Activated CD4-positive, alpha-beta T cell treated with anti-CD3 and anti-CD28 coated beads, Interleukin-2, amount 10 ng/mL, durations not matched to agents 7 days and 5 days (primary cell): ENCODE results near the gene MICALL2. TPM values are rescaled to one million over a fixed set of nuclear protein-coding genes. Genes with fewer than 3 reads are reported as not detected.

Experiments
- CTCF ChIA-PET: fragments of 350-600 bp; sonication (Branson Sonifier 250); formaldehyde crosslinking; loops from one replicate; lab custom pipeline; 2021; ENCODE audit warnings: antibody characterized with exemption; lab: Charles Lee
- POLR2A ChIA-PET: fragments of 350-600 bp; sonication (Branson Sonifier 250); formaldehyde crosslinking; loops from one replicate; lab custom pipeline; 2021; ENCODE audit warnings: antibody characterized with exemption; lab: Charles Lee
- DNase-seq: peaks from one replicate; pipeline ENCODE4 v3.0.0-alpha.2; 2020
- H3K27ac Mint-ChIP-seq: one replicate; pipeline ENCODE4 v1.8.0; 2021; ENCODE audit warnings: mild to moderate bottlenecking, moderate library complexity, mixed read lengths
- H3K27me3 Mint-ChIP-seq: one replicate; pipeline ENCODE4 v1.8.0; 2021; ENCODE audit warnings: mixed read lengths
- H3K36me3 Mint-ChIP-seq: one replicate; pipeline ENCODE4 v1.8.0; 2021; ENCODE audit warnings: low read depth, mixed read lengths
- H3K4me1 Mint-ChIP-seq: one replicate; pipeline ENCODE4 v1.8.0; 2021; ENCODE audit warnings: mixed read lengths
- H3K4me3 Mint-ChIP-seq: one replicate; pipeline ENCODE4 v1.8.0; 2021; ENCODE audit warnings: mild to moderate bottlenecking, moderate library complexity, mixed read lengths
- H3K9me3 Mint-ChIP-seq: one replicate; pipeline ENCODE4 v1.8.0; 2021; ENCODE audit warnings: mixed read lengths
- total RNA-seq, 2 experiments: library from RNA; stranded (reverse); gene quantifications; one replicate each; pipeline ENCODE4 v1.2.3, GENCODE V29; 2021

MICALL2 gene
- total RNA-seq, 2 experiments from 2014 or later: 2.1 to 2.7 TPM

DNA sequence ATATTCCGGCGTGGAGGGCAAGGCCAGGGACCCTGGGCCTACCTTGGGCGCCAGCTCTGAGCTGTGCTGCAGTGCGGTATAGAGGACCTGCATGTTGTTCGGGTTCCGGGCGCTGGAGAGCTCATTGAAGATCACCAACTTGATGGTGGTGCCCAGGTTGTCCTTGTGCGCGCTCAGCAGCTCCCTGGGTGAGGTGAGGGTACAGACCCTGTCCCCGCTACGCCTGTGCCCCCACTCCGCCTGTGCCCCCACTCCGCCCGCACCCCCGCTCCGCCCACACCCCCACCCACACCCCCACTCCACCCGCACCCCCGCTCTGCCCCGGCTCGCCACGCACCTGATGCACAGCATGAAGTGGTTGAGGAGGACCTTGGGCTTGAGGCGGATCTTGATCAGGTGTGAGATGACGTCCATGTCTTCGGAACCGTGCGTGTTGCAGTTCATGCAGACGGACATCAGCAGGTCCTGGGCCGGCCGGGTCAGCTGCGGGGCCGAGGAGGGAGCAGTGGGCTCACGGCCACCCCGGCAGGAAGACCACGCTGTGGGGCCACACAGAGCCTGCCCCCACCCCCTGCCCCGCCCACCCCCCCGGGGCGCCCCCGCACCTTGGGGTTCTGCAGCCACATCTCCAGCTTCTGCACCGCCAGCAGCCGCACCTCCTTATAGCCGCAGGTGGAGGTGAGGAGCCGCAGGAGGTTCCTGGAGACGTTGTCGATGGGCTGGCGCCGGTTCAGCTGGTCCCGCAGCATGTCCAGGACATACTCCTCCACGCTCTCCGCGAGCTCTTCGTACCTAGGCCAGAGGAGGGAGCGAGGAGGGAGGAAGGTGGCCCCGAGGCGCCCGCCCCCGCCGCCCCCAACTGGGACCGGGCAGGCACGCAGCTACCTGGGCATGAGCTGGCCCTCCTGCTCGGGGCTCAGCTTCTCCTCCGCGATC, 39.4 kb upstream of the MICALL2 start:
- H3K4me1 Mint-ChIP-seq: peaks cover 24% of the 10 kb centered on the region
- no peaks in the 10 kb centered on the region for H3K9me3 Mint-ChIP-seq
- H3K27ac Mint-ChIP-seq: no peak overlapping the region
- H3K27me3 Mint-ChIP-seq: no peaks in the 10 kb centered on the region
- no peak overlapping the region for H3K4me3 Mint-ChIP-seq
- DNase-seq: no peak
- ChIA-PET POLR2A (no interaction called here), CTCF (interaction anchor here (0.9 to 1.7 kb wide), 3 partner anchors 13 to 24 kb away, joined by 3 to 5 read pairs (median 4); no protein-coding TSS in a partner anchor)
- peaks cover 20% of the 10 kb centered on the region for H3K36me3 Mint-ChIP-seq

DNA sequence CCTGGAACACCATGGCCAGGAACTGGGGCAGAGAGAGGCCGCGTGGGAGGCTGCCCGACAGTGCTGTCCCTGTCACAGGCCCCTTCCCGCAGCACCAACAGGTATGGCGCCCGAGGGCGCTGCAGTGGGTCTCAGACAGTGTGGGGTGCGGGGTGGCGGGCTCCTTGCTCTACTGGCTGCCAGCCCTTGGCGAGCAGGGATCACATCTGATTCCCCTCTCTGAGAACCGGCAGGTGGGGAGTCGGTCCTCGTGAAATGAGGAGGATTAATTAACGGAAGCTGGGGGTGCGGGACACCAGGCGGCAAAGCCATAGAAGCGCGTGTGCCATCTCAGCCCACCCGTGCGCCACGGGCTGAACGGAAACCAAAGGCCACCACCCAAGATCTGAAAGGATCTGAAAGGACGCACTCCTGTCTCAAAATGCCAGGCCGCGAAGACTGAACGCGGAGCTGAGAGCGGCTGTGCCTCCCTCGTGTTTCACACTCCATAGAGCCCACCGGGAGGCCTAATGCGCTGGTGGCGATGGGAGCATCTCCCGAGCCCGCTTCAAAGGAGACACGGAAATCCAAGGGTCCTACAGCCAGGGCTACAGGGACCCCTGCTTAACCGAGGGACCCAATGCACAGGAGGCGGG, 38.1 kb upstream of the MICALL2 start:
- peaks cover 12% of the 10 kb centered on the region for H3K4me1 Mint-ChIP-seq
- DNase-seq: no peak
- no peak overlapping the region for H3K27ac Mint-ChIP-seq
- CTCF ChIA-PET: interaction anchor here (1.0 to 1.7 kb wide), 2 partner anchors 12 to 19 kb away, joined by 4 to 5 read pairs; no protein-coding TSS in a partner anchor
- no peak overlapping the region for H3K4me3 Mint-ChIP-seq
- POLR2A ChIA-PET: no interaction called here
- peaks cover 20% of the 10 kb centered on the region for H3K36me3 Mint-ChIP-seq
- no peaks in the 10 kb centered on the region for H3K27me3 Mint-ChIP-seq
- H3K9me3 Mint-ChIP-seq: no peaks in the 10 kb centered on the region

DNA sequence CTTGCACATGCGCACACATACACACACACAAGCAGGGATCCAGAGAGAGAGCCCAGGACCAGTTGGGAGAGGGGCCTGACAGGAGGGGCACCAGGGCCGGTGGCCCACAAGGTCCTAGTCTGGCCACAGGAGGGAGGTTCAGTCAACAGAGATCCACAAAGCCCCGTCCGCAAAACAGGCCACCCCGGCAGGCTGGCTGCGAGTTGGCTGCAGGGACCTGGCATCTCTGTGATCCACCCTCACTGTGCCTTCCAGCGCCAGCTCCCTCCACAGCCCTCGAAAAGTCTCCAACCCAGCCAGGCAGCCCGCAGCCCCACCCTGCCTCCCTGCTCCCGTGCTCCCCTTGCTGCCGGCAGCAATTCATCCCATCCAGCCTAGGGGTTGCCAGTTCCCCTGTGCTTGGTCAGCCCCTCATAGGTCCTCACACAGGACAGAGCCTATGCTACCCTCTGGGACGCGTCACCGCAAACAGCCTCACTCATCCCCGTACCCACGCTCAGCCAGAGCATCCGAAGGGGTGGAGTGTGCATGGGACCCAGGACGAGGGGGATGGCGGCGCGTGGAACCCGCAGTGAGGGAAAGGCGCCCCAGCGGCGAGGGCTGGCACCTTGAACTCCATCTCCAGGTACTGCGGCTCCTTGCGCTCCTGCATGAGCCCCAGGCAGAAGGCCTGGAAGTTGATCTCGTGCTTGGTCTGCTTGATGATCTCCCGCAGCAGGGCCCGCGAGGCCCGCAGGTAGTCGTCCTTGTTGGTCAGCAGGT, 37.4 kb upstream of the MICALL2 start:
- H3K27me3 Mint-ChIP-seq: no peaks in the 10 kb centered on the region
- H3K9me3 Mint-ChIP-seq: no peaks in the 10 kb centered on the region
- no peak overlapping the region for H3K27ac Mint-ChIP-seq
- DNase-seq: no peak
- H3K36me3 Mint-ChIP-seq: peaks cover 22% of the 10 kb centered on the region
- CTCF ChIA-PET: no interaction called here
- H3K4me3 Mint-ChIP-seq: no peak overlapping the region
- H3K4me1 Mint-ChIP-seq: peaks cover 5% of the 10 kb centered on the region
- POLR2A ChIA-PET: no interaction called here

DNA sequence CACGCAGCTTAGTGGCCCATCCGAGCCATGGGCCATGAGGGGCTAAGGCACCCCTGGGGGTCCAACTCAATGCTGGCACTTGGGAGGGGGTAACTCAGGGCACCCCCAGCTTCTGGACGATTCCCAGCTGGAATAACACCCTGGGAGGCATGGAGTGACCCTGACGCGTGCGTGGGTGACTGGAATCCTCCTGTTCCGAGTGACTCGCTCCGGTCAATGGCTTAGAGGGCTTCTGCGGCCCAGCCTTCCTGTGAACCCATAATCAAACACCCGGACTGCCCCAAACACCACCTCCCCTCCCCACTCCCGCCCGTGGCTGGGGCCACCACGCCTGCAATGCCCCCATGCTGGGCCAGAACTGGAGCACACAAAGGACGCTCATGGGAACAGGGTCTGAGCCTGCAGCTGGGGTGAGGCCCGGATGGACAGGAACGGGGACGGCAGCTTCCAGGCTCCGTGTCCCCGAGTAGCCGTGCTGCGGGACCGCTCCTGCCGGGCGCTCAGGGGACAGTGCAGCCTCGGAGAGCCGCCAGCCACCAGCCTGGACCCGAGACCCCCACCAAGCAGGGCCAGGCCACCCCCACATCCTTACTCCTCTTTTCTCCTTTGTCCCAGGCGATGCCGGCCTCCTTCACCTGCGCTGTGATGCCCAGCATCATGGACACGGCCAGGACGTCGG, 36.4 kb upstream of the MICALL2 start:
- Mint-ChIP-seq H3K27ac (no peak overlapping the region), H3K4me3 (no peak overlapping the region), H3K4me1 (peaks cover 2% of the 10 kb centered on the region), H3K9me3 (no peaks in the 10 kb centered on the region), H3K36me3 (peaks cover 28% of the 10 kb centered on the region), H3K27me3 (no peaks in the 10 kb centered on the region)
- no peak for DNase-seq
- CTCF ChIA-PET: no interaction called here
- POLR2A ChIA-PET: no interaction called here

DNA sequence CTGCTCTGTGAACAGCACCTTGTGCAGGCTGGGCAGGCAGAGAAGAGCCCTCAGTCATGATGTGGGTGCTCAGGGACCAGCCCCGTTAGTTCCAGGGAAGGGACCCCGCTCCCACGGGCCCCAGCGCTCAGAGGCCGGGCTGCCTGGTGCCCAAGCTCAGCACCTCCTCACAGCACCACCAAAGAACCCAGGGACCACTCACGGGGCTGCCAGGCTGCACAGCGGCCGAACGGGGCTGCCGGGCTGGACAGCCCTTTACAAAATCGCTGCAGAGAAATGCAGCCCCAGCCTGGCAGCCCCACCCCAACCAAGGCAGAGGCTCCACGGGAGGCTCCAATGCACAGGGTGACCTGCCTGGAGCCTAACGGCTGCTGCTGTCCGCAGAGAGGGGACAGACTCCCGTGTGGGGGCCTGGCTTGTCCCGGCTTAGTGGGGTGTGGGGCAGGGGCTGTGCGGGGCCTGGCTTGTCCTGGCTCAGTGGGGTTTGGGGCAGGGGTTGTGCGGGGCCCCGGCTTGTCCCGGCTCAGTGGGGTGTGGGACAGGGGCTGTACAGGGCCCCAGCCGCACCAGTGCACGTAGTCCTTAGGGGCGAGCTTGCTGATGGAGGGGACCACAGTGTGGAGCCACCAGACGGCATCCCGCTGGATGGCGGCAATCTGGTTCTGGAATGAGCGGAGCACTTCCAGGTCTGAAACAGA, 35.7 kb upstream of the MICALL2 start:
- Mint-ChIP-seq H3K4me3 (no peak overlapping the region), H3K36me3 (peaks cover 24% of the 10 kb centered on the region), H3K27me3 (no peaks in the 10 kb centered on the region), H3K9me3 (no peaks in the 10 kb centered on the region), H3K27ac (no peak overlapping the region), H3K4me1 (no peaks in the 10 kb centered on the region)
- ChIA-PET CTCF (no interaction called here), POLR2A (no interaction called here)
- DNase-seq: no peak

DNA sequence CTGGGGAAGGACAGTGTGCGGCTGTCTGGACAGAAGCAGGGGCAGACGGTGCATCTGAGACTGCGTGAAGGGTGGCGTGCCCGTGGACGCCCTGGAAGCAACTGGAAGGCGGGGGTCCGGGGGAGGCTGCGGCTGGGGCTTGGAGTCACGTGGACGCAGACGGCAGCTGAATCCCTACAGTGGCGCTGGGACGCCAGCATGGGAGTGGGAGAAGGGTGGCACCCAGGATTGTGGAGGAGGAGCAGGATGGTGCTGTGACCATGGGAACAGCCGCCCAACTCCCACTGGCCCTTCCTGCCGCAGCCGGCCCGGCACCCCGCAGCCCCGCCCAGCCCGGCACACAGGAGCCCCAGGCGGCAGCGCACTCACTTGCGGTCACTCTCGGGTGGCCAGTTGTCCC, 35.2 kb upstream of the MICALL2 start:
- no peak for DNase-seq
- no peak overlapping the region for H3K4me3 Mint-ChIP-seq
- CTCF ChIA-PET: no interaction called here
- H3K36me3 Mint-ChIP-seq: peaks cover 22% of the 10 kb centered on the region
- no peaks in the 10 kb centered on the region for H3K4me1 Mint-ChIP-seq
- H3K27ac Mint-ChIP-seq: no peak overlapping the region
- H3K27me3 Mint-ChIP-seq: no peaks in the 10 kb centered on the region
- H3K9me3 Mint-ChIP-seq: no peaks in the 10 kb centered on the region
- POLR2A ChIA-PET: no interaction called here

DNA sequence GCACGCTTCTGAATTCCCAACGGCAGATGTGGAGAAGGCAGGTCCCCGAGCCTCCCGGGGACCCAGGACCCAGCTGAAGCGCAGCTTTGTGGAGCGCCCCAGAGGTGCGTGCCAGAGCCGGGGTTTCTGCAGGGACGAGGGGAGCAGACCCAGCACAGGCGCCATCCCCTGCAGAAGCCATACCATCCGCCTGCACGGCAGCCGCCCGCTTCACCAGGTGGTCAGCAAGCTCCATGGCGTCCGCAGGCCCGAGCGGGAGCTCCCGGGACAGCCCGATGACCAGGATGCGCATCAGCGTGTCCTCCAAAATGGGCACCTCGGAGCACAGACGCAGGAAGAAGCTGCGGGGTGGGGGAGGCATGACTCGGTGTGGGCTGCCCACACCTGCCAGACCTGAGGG, 34.3 kb upstream of the MICALL2 start:
- Mint-ChIP-seq H3K36me3 (peaks cover 25% of the 10 kb centered on the region), H3K9me3 (no peaks in the 10 kb centered on the region), H3K4me3 (no peak overlapping the region), H3K27me3 (no peaks in the 10 kb centered on the region), H3K4me1 (no peaks in the 10 kb centered on the region), H3K27ac (no peak overlapping the region)
- POLR2A ChIA-PET: no interaction called here
- CTCF ChIA-PET: no interaction called here
- no peak for DNase-seq

DNA sequence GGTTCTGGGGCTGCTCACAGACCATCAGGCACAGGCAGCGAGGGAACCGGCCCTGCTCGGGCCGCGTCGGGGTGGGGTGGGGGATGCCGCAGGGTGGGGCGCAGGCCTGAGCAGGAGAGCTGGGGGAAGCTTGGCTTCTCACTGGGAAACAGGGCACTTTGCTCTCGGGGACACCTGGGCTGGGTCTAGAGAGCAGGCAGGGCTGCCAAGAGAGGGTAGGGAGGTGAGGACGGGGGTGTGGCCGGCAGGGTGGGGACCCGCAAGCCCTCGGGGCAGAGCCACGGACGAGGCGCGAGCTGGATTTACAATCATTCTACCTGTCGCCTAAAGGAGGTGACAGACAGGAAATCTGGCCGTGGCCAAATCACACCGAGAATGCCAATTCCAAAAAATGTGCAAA, 33.9 kb upstream of the MICALL2 start:
- H3K4me3 Mint-ChIP-seq: no peak overlapping the region
- no peaks in the 10 kb centered on the region for H3K27me3 Mint-ChIP-seq
- H3K9me3 Mint-ChIP-seq: no peaks in the 10 kb centered on the region
- no peak for DNase-seq
- CTCF ChIA-PET: no interaction called here
- no peak overlapping the region for H3K27ac Mint-ChIP-seq
- POLR2A ChIA-PET: no interaction called here
- no peaks in the 10 kb centered on the region for H3K4me1 Mint-ChIP-seq
- H3K36me3 Mint-ChIP-seq: peaks cover 25% of the 10 kb centered on the region

DNA sequence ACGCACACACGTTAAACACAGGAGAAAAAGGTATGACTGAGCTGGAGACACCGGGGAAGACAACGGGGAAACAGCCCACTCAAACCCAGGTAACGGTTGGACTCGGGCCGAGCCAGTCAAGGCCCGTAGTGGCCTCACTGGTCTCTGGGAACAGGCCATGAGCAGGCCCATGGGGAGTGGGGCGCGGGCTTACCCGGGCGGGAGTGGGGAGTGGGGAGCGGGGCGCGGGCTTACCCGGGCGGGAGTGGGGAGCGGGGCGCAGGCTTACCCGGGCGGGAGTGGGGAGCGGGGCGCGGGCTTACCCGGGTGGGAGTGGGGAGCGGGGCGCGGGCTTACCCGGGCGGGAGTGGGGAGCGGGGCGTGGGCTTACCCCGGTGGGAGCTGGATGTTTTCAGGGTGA, 33.4 kb upstream of the MICALL2 start:
- Mint-ChIP-seq H3K4me3 (no peak overlapping the region), H3K4me1 (no peaks in the 10 kb centered on the region), H3K27me3 (no peaks in the 10 kb centered on the region), H3K9me3 (no peaks in the 10 kb centered on the region), H3K27ac (no peak overlapping the region), H3K36me3 (peaks cover 25% of the 10 kb centered on the region)
- ChIA-PET CTCF (no interaction called here), POLR2A (no interaction called here)
- DNase-seq: no peak

DNA sequence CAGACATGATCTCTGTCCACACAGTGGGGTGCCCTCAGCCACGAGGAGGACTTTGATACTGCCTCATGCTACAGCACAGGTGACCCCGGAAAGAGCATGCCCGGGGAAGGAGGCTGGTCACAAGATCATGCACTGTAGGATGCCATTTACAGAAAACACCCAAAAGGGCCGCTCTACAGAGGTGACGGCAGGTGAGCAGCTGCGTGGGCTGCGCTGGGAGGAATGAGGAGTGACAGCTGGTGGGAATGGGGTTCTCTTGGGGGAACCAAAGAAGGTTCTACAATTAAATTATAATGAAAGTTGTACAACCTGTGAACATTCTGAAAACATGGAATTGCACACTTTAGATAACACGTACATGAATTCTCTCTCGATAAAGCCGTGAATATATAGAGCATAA, 33.0 kb upstream of the MICALL2 start:
- DNase-seq: no peak
- Mint-ChIP-seq H3K4me3 (no peak overlapping the region), H3K36me3 (peaks cover 22% of the 10 kb centered on the region), H3K4me1 (no peaks in the 10 kb centered on the region), H3K27ac (no peak overlapping the region), H3K27me3 (no peaks in the 10 kb centered on the region), H3K9me3 (no peaks in the 10 kb centered on the region)
- ChIA-PET POLR2A (no interaction called here), CTCF (no interaction called here)

DNA sequence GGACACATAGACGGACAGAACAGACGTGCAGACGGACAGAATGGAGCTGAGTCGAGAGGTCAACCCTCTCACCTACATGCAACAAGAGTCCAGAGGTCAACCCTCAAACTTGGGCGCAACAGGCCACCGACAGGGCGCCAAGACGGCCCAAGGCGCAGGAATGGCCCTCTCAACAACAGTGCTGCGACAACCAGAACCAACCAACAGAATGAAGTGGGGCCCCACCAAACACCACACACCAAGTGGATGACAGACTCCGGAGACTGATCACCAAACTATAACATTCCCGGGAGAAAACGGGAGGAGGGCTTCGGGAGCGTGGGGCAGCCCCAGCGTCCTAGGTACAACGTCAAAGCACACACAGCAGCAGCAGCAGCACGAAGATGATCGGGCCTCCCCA, 31.6 kb upstream of the MICALL2 start:
- Mint-ChIP-seq H3K4me3 (no peak overlapping the region), H3K4me1 (no peaks in the 10 kb centered on the region), H3K27ac (no peak overlapping the region), H3K9me3 (no peaks in the 10 kb centered on the region), H3K27me3 (no peaks in the 10 kb centered on the region), H3K36me3 (peaks cover 22% of the 10 kb centered on the region)
- ChIA-PET POLR2A (no interaction called here), CTCF (interaction anchor here (0.6 kb wide), 1 partner anchor 53 kb away, joined by 3 read pairs; no protein-coding TSS in a partner anchor)
- DNase-seq: no peak

DNA sequence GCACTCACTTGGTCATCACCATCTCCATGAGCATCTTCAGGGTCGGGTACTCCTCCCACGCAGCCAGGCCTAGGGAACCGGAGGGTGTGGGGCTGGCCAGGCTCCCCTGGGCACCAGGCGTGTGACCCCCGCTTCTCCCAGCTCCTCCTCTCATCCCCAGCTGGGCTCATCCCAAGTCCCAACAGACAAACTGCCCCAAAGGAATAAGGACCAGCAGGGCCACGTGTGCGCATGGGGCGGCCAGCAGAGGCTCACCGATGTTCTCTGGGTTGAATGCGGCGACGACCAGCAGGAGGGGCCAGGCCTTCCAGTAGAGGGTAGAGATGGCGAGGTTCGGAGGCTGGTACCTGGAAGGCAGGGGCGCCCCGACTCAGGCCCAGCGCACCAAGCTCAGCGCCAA, 30.1 kb upstream of the MICALL2 start:
- ChIA-PET POLR2A (no interaction called here), CTCF (interaction anchor here (1.6 kb wide), 1 partner anchor 10 kb away, joined by 4 read pairs; no protein-coding TSS in a partner anchor)
- DNase-seq: no peak
- Mint-ChIP-seq H3K4me1 (no peaks in the 10 kb centered on the region), H3K27ac (no peak overlapping the region), H3K27me3 (no peaks in the 10 kb centered on the region), H3K36me3 (peaks cover 24% of the 10 kb centered on the region), H3K4me3 (no peak overlapping the region), H3K9me3 (no peaks in the 10 kb centered on the region)
